Keratinocyte (primary cell): ENCODE data around the gene UHRF2. TPM values are rescaled to one million over a fixed set of nuclear protein-coding genes. Genes with fewer than 3 reads are reported as not detected.

ENCODE experiments used
- DNase-seq: peaks from one replicate; pipeline ENCODE4 v3.0.0-alpha.2; 2011; ENCODE audit warnings: low read depth, missing footprints, low spot score
- FAIRE-seq: peaks from 2 replicates; lab custom pipeline; 2011; peaks lifted over from hg19 to GRCh38; lab: Jason Lieb, UNC
- H2AFZ ChIP-seq: 2 replicates; pipeline ENCODE4 v1.6.0; 2012; ENCODE audit warnings: low read length, control low read depth, inconsistent platforms; ENCODE audit not compliant: control insufficient read depth
- H3K27ac ChIP-seq: 2 replicates; pipeline ENCODE4 v1.5.1; 2011; ENCODE audit warnings: low read length; ENCODE audit not compliant: control insufficient read depth, insufficient read depth
- H3K27me3 ChIP-seq: 3 replicates; pipeline ENCODE4 v1.6.0; 2011; ENCODE audit warnings: low read length; ENCODE audit not compliant: control insufficient read depth, insufficient read depth; ENCODE audit errors: extremely low read depth
- H3K36me3 ChIP-seq, 2 experiments: 2 replicates in 1 of 2; 3 replicates in 1 of 2; pipeline ENCODE4 v1.5.1; 2011; ENCODE audit warnings: low read length in 2 of 2, mild to moderate bottlenecking in 1 of 2; ENCODE audit not compliant: control insufficient read depth in 2 of 2, insufficient read depth in 2 of 2; ENCODE audit errors: extremely low read depth in 1 of 2
- H3K4me1 ChIP-seq: 3 replicates; pipeline ENCODE4 v1.5.1; 2011; ENCODE audit warnings: low read length; ENCODE audit not compliant: control insufficient read depth, insufficient read depth; ENCODE audit errors: extremely low read depth
- H3K4me2 ChIP-seq: 3 replicates; pipeline ENCODE4 v1.6.0; 2011; ENCODE audit warnings: low read depth, low read length; ENCODE audit not compliant: control insufficient read depth, insufficient read depth; ENCODE audit errors: extremely low read depth
- H3K4me3 ChIP-seq, 3 experiments: fragments of 200-600 bp in 1 of 3; sonication (generic) in 1 of 3; 2 replicates in 2 of 3; 3 replicates in 1 of 3; pipeline ENCODE4 v1.5.1; 2011 to 2016; ENCODE audit warnings: low read length in 3 of 3, mild to moderate bottlenecking in 3 of 3, control low read depth in 2 of 3, inconsistent platforms in 1 of 3, low read depth in 1 of 3, mixed read lengths in 1 of 3, mixed run types in 1 of 3, moderate library complexity in 1 of 3; ENCODE audit not compliant: control insufficient read depth in 2 of 3, insufficient read depth in 2 of 3; ENCODE audit errors: extremely low read depth in 1 of 3
- H3K79me2 ChIP-seq: 2 replicates; pipeline ENCODE4 v1.6.0; 2012; ENCODE audit warnings: low read length; ENCODE audit not compliant: control insufficient read depth, insufficient read depth
- H3K9ac ChIP-seq: 3 replicates; pipeline ENCODE4 v1.6.0; 2011; ENCODE audit warnings: low read length; ENCODE audit not compliant: control insufficient read depth, insufficient read depth; ENCODE audit errors: extremely low read depth
- H3K9me1 ChIP-seq: 3 replicates; pipeline ENCODE4 v1.6.0; 2011; ENCODE audit warnings: low read length; ENCODE audit not compliant: control insufficient read depth, insufficient read depth; ENCODE audit errors: extremely low read depth
- H3K9me3 ChIP-seq: 2 replicates; pipeline ENCODE4 v1.5.1; 2012; ENCODE audit warnings: low read depth, low read length; ENCODE audit not compliant: control insufficient read depth
- H4K20me1 ChIP-seq: 3 replicates; pipeline ENCODE4 v1.6.0; 2011; ENCODE audit warnings: low read length; ENCODE audit not compliant: control insufficient read depth, insufficient read depth; ENCODE audit errors: extremely low read depth
- CTCF ChIP-seq, 3 experiments: IDR thresholded peaks in 1 of 3; conservative IDR thresholded peaks in 1 of 3; optimal IDR thresholded peaks in 1 of 3; 2 replicates in 2 of 3; 3 replicates in 1 of 3; pipeline versions ENCODE3 to v1.5.1; 2011; ENCODE audit warnings: low read length in 3 of 3, mild to moderate bottlenecking in 3 of 3, moderate library complexity in 2 of 3, control low read depth in 1 of 3, inconsistent platforms in 1 of 3; ENCODE audit not compliant: insufficient read depth in 2 of 3; ENCODE audit errors: extremely low read depth in 1 of 3
- EZH2 ChIP-seq: IDR thresholded peaks from one replicate; pipeline ENCODE4 v1.6.1; 2012; ENCODE audit warnings: inconsistent platforms, mild to moderate bottlenecking, low read length, moderate library complexity
- dilution Hi-C: fragments of 300-500 bp; cut with MboI; formaldehyde crosslinking; loops from one replicate; pipeline ENCODE4 v1.7.0; 2020; ENCODE audit warnings: low sequenced_read_pairs; ENCODE audit not compliant: extremely low pct_ligation_motif_present
- polyA plus RNA-seq, 5 experiments: library from polyadenylated mRNA; depleted of rRNA in 3 of 5; stranded (reverse) in 3 of 5; stranded (forward) in 1 of 5; unstranded in 1 of 5; fragments of >200 nt; gene quantifications; 1 replicate in 1 of 5; 2 replicates in 3 of 5; 3 replicates in 1 of 5; pipeline versions ENCODE4 v1.2.1 to v1.2.3, GENCODE V29; 2011 to 2012; ENCODE audit warnings: missing spikeins in 2 of 5, low read depth in 1 of 5, low replicate concordance in 1 of 5

Gene UHRF2
- polyA plus RNA-seq, 1 donor (not counting 4 experiments of a cell fraction or from before 2014, with no cell fraction given), result 77.0 TPM

GRCh38 chr9:6490863-6491262 is 77.9 kb downstream of the UHRF2 start:
- Histone ChIP-seq H3K9me1 (no peaks in the 10 kb centered on the region), H3K27me3 (no peaks in the 10 kb centered on the region), H3K36me3 (peaks cover 5 to 39% of the 10 kb centered on the region in 2 experiments), H2AFZ (no peak overlapping the region), H4K20me1 (no peaks in the 10 kb centered on the region), H3K4me1 (no peaks in the 10 kb centered on the region), H3K79me2 (peaks cover 34% of the 10 kb centered on the region), H3K9me3 (no peaks in the 10 kb centered on the region), H3K27ac (no peak overlapping the region), H3K4me2 (no peak overlapping the region), H3K4me3 (no peak overlapping the region), H3K9ac (no peak overlapping the region)
- no peak for DNase-seq
- dilution Hi-C loops, result no loop called here
- TF ChIP-seq CTCF (optimal IDR thresholded peaks at IDR 0.05 in 1 of 3, IDR thresholded peaks at IDR 0.05 in 1 of 3, conservative IDR thresholded peaks at IDR 0.05 in 1 of 3; ENCODE audit: extremely low read depth in 1 of 3, insufficient read depth in 2 of 3, low read length in 3 of 3) (no peak), EZH2 (no peak)
- FAIRE-seq, result no peak

GRCh38 chr9:6495466-6495865 is 82.5 kb downstream of the UHRF2 start:
- FAIRE-seq, result peak; percentile 81
- no peak overlapping the region for H3K4me2 ChIP-seq
- TF ChIP-seq CTCF (optimal IDR thresholded peaks at IDR 0.05 in 1 of 3, IDR thresholded peaks at IDR 0.05 in 1 of 3, conservative IDR thresholded peaks at IDR 0.05 in 1 of 3; ENCODE audit: extremely low read depth in 1 of 3, insufficient read depth in 2 of 3, low read length in 3 of 3) (no peak), EZH2 (no peak)
- H3K79me2 ChIP-seq, result peaks cover 20% of the 10 kb centered on the region
- no peak overlapping the region for H2AFZ ChIP-seq
- H3K9me1 ChIP-seq, result no peaks in the 10 kb centered on the region
- H3K27me3 ChIP-seq, result no peaks in the 10 kb centered on the region
- DNase-seq, result no peak
- H3K4me1 ChIP-seq, result peaks cover 13% of the 10 kb centered on the region
- H3K4me3 ChIP-seq, result no peak overlapping the region
- H4K20me1 ChIP-seq, result no peaks in the 10 kb centered on the region
- dilution Hi-C loops, result no loop called here
- H3K9ac ChIP-seq, result no peak overlapping the region
- H3K9me3 ChIP-seq, result no peaks in the 10 kb centered on the region
- H3K36me3 ChIP-seq, result peaks cover 2 to 37% of the 10 kb centered on the region in 2 experiments
- no peak overlapping the region for H3K27ac ChIP-seq
